Measurements from ENCODE around the gene MOCS3. TPM values are rescaled to one million over a fixed set of nuclear protein-coding genes. Genes with fewer than 3 reads are reported as not detected.

Gene MOCS3
- total and polyA plus RNA-seq, 9 donors: 3.0 to 5.6 (median 4.2) TPM

DNA sequence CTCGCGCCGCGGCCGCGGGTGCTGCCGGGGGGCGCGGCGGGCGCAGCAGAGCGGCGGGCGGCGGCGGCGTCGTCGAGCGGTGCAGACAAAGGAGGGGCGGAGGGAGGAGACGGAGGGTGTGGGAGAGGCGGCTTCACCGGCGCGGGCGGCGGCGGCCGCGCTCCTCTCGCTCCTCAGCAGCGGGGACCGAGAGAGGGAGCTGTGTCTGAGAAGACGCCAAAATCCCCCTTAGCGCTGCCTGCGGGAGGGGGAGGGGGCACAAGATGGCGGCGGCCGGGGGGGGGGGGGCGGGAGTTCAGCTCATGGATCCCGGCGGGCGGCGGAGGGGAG is 27.7 kb upstream of the MOCS3 start:
- Histone ChIP-seq H3K27me3 (no peaks in the 10 kb centered on the region), H3K4me3 (peak overlapping the region; percentile 92), H3K27ac (peak overlapping the region; percentile 87 to 98), H3K36me3 (no peaks in the 10 kb centered on the region), H3K4me1 (ENCODE audit: insufficient read depth) (peaks cover 10% of the 10 kb centered on the region), H3K9me3 (no peaks in the 10 kb centered on the region)
- no peak for DNase-seq
- 0 to 2% (median 1%) methylated on average over 24 to 42 of the region's 45 CpGs for WGBS, 3 donors
- TF ChIP-seq CTCF (IDR thresholded peaks at IDR 0.05) (no peak), EP300 (IDR thresholded peaks at IDR 0.05) (no peak), POLR2A (IDR thresholded peaks at IDR 0.05) (no peak)
- intact Hi-C loops (cut with DNase I): loop anchor here in 3 of 4 donors (2.0 kb wide), 2 partner anchors 136 to 138 kb away; partner anchors contain the start of gene BCAS4 (in 2 of the 3)

- Histone ChIP-seq H3K36me3 (no peaks in the 10 kb centered on the region), H3K27me3 (no peaks in the 10 kb centered on the region), H3K27ac (peak within 1 kb of the TSS; percentile 87 to 98), H3K4me1 (ENCODE audit: insufficient read depth) (peaks cover 10% of the 10 kb centered on the region), H3K9me3 (no peaks in the 10 kb centered on the region), H3K4me3 (peak within 1 kb of the TSS; percentile 92)
- WGBS, 3 donors: 1% methylated on average over 48 to 58 of the region's 58 CpGs
- TF ChIP-seq CTCF (IDR thresholded peaks at IDR 0.05) (peak; percentile 80 to 96 (median 96)), POLR2A (IDR thresholded peaks at IDR 0.05) (peak; percentile 52), EP300 (IDR thresholded peaks at IDR 0.05) (peak; percentile 6)
- intact Hi-C loops (cut with DNase I): loop anchor here in 3 of 4 donors (2.0 kb wide), 2 partner anchors 137 to 139 kb away; partner anchors contain the start of gene BCAS4 (in 2 of the 3)
- DNase-seq: peak; percentile 93 to 95 (median 94)
These were observed 27.2 kb upstream of the MOCS3 start, which contains the start of gene ADNP for GRCh38 chr20:50931306-50932015. Gene ADNP, minus strand, starts transcription at chr20:50931437. Its CDS starts 27,441 bp downstream, at chr20:50903996.

GRCh38 chr20:50932016-50932485 is 26.6 kb upstream of the MOCS3 start:
- Histone ChIP-seq H3K9me3 (no peaks in the 10 kb centered on the region), H3K27ac (peak overlapping the region; percentile 87 to 98), H3K4me1 (ENCODE audit: insufficient read depth) (peaks cover 10% of the 10 kb centered on the region), H3K4me3 (peak overlapping the region; percentile 92), H3K36me3 (no peaks in the 10 kb centered on the region), H3K27me3 (no peaks in the 10 kb centered on the region)
- no peak for DNase-seq
- intact Hi-C loops (cut with DNase I): no loop called here
- TF ChIP-seq EP300 (IDR thresholded peaks at IDR 0.05) (no peak), CTCF (IDR thresholded peaks at IDR 0.05) (no peak), POLR2A (IDR thresholded peaks at IDR 0.05) (no peak)
- WGBS, 3 donors: 23 to 43% (median 27%) methylated on average over 6 of the region's 6 CpGs

GRCh38 chr20:50932691-50933280 is 25.8 kb upstream of the MOCS3 start:
- H3K9me3 ChIP-seq: no peaks in the 10 kb centered on the region
- H3K36me3 ChIP-seq: no peaks in the 10 kb centered on the region
- DNase-seq: no peak
- H3K4me3 ChIP-seq: no peak overlapping the region
- no peaks in the 10 kb centered on the region for H3K27me3 ChIP-seq
- no peak for TF ChIP-seq CTCF (IDR thresholded peaks at IDR 0.05)
- TF ChIP-seq EP300 (IDR thresholded peaks at IDR 0.05): no peak
- intact Hi-C loops (cut with DNase I): no loop called here
- peak overlapping the region in 1 of 2 donors; percentile 98 for H3K27ac ChIP-seq
- WGBS, 3 donors: 12 to 18% (median 13%) methylated on average over 1 of the region's 1 CpG
- H3K4me1 ChIP-seq (ENCODE audit: insufficient read depth): peaks cover 10% of the 10 kb centered on the region

Data from ovary (tissue), 9 donors.